Ishikawa (cell line): ENCODE data around the gene LONP2.

Experiments
- CEBPB ChIP-seq: IDR thresholded peaks from 2 replicates; pipeline ENCODE4 v1.6.1; 2012
- CREB1 ChIP-seq: IDR thresholded peaks from 2 replicates; pipeline ENCODE4 v1.6.1; 2012; ENCODE audit warnings: low read depth
- EGR1 ChIP-seq: IDR thresholded peaks from 2 replicates; pipeline ENCODE4 v1.6.1; 2012
- EP300 ChIP-seq: IDR thresholded peaks from 2 replicates; pipeline ENCODE4 v1.6.1; 2012; ENCODE audit warnings: borderline replicate concordance
- FOXM1 ChIP-seq: IDR thresholded peaks from 2 replicates; pipeline ENCODE4 v1.6.1; 2012; ENCODE audit warnings: low read depth, borderline replicate concordance
- NFIC ChIP-seq: IDR thresholded peaks from 2 replicates; pipeline ENCODE4 v1.6.1; 2012
- RAD21 ChIP-seq: IDR thresholded peaks from 2 replicates; pipeline ENCODE4 v1.6.1; 2012; ENCODE audit warnings: low read depth
- TAF1 ChIP-seq: IDR thresholded peaks from 2 replicates; pipeline ENCODE4 v1.6.1; 2012; ENCODE audit warnings: low read depth, mild to moderate bottlenecking
- TCF12 ChIP-seq: IDR thresholded peaks from 2 replicates; pipeline ENCODE4 v1.6.1; 2012; ENCODE audit warnings: low read depth
- TEAD4 ChIP-seq: IDR thresholded peaks from 2 replicates; pipeline ENCODE4 v1.6.1; 2012
- YY1 ChIP-seq: IDR thresholded peaks from 2 replicates; pipeline ENCODE4 v1.6.1; 2012; ENCODE audit warnings: low read depth
- ZBTB7A ChIP-seq: IDR thresholded peaks from 2 replicates; pipeline ENCODE4 v1.6.1; 2012; ENCODE audit warnings: low read depth
- TF ChIP-seq, protein P1 (sequence below): IDR thresholded peaks from 2 replicates; pipeline ENCODE4 v1.6.1; 2012
- TF ChIP-seq, protein P2 (sequence below): IDR thresholded peaks from 2 replicates; pipeline ENCODE4 v1.6.1; 2012; ENCODE audit warnings: low read depth, mild to moderate bottlenecking
- TF ChIP-seq, protein P3 (sequence below): IDR thresholded peaks from 2 replicates; pipeline ENCODE4 v1.6.1; 2012

Gene LONP2

DNA sequence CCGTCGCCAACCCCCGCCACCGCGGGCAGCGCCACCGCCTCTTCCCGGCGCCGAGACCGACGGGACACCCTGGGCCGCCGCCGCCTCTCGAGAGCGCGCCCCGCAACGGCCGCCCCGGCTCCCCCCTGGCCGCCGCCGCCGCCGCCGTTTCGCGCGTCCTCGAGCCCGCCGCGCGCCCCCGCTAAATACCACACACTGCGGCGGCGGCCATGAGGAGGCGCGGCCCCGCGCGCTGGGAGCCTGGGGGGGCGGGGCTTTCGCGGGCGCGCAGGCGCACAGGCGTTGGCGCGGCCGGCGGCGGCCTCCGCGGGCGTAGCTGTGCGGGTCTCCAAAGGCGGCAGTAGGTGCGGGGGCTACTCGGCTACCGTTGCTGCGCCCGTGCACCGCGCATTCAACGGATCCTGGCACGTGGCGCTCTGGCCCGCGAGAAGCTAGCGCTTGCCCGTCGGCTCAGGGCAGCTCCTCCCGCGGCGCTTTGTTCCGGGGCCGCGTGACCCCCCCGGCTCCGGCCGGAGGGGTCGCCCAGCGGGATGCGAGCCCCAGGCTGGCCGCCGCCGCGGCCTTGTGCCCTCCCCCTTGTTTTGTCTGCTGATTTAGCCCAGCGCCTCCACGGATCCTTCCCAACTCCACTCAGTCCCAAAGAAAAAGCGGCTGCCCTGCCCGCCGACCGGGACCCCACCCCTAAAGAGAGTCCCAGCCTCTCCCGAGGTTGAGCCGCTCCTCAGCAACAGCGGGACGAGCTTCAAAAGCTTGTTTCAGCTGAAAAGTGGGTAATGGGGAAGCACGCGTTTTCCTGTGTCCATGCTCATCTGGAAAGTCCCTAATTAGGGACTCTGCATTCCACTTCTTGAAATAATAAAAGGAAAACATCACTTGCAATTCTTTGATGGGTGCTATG is 141.4 kb downstream of the LONP2 start, which contains the start of gene SIAH1:
SIAH1 (minus strand) TSS at position 161 of the 898 bp plus-strand sequence. CDS start 22,985 bp downstream, outside the sequence.
- TF ChIP-seq TAF1 = peak; percentile 66
- TF ChIP-seq, protein P1, sequence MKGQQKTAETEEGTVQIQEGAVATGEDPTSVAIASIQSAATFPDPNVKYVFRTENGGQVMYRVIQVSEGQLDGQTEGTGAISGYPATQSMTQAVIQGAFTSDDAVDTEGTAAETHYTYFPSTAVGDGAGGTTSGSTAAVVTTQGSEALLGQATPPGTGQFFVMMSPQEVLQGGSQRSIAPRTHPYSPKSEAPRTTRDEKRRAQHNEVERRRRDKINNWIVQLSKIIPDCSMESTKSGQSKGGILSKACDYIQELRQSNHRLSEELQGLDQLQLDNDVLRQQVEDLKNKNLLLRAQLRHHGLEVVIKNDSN = no peak
- TF ChIP-seq EP300 = peak; percentile 47; the same call in 1 of the 2 replicates
- TF ChIP-seq, protein P2, sequence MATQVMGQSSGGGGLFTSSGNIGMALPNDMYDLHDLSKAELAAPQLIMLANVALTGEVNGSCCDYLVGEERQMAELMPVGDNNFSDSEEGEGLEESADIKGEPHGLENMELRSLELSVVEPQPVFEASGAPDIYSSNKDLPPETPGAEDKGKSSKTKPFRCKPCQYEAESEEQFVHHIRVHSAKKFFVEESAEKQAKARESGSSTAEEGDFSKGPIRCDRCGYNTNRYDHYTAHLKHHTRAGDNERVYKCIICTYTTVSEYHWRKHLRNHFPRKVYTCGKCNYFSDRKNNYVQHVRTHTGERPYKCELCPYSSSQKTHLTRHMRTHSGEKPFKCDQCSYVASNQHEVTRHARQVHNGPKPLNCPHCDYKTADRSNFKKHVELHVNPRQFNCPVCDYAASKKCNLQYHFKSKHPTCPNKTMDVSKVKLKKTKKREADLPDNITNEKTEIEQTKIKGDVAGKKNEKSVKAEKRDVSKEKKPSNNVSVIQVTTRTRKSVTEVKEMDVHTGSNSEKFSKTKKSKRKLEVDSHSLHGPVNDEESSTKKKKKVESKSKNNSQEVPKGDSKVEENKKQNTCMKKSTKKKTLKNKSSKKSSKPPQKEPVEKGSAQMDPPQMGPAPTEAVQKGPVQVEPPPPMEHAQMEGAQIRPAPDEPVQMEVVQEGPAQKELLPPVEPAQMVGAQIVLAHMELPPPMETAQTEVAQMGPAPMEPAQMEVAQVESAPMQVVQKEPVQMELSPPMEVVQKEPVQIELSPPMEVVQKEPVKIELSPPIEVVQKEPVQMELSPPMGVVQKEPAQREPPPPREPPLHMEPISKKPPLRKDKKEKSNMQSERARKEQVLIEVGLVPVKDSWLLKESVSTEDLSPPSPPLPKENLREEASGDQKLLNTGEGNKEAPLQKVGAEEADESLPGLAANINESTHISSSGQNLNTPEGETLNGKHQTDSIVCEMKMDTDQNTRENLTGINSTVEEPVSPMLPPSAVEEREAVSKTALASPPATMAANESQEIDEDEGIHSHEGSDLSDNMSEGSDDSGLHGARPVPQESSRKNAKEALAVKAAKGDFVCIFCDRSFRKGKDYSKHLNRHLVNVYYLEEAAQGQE = no peak
- TF ChIP-seq RAD21 = no peak
- peak; percentile 37; the same call in 1 of the 2 replicates for TF ChIP-seq TCF12
- TF ChIP-seq YY1 = 0 out of 2 replicates have a peak, but pooled peaks have one; percentile 43
- no peak for TF ChIP-seq TEAD4
- TF ChIP-seq EGR1 = peak; percentile 46; the same call in 1 of the 2 replicates
- TF ChIP-seq ZBTB7A = peak; percentile 96
- no peak for TF ChIP-seq CEBPB
- TF ChIP-seq CREB1 = no peak
- TF ChIP-seq, protein P3, sequence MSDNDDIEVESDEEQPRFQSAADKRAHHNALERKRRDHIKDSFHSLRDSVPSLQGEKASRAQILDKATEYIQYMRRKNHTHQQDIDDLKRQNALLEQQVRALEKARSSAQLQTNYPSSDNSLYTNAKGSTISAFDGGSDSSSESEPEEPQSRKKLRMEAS = peak; percentile 52
- no peak for TF ChIP-seq FOXM1
- no peak; the same call in 1 of the 2 replicates for TF ChIP-seq NFIC

DNA sequence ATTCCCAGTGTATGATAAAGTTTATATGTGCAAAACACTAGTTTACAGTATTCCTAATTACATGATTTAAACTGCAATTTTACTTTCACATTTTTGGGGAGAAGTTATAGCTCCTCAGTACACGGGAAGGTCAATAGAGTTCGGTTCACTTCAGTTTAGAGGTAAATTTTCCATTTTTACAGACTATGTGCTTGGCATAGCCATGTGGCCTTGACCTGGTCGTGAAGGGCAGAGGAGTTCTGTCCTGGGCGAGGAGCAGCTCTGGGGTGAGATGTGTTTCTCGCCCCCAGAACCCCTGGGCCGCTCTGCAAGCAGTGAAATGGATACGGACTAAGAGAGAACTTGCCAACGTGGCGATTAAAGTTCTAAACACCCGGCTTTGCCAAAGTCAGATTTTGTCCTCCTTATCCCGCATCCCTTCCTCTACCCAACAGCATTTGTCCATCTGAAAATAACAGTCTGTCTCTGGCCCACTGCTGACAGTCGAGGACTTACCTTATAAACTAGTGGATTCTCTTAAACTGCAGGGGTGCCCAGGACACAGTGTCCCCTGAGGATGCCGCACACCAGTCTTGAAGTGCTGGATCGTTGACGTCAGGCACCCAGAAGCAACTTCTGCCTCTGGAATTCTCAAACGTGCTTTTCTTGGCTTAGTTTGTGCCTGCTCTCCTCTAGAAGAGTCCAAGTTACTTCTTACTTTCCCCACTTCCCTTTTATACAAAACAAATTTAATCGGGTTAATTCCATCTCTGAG is 142.6 kb downstream of the LONP2 start:
- TF ChIP-seq, protein P2 = no peak
- TF ChIP-seq FOXM1 (no peak), EGR1 (no peak), RAD21 (no peak), YY1 (no peak), TCF12 (no peak), ZBTB7A (no peak), NFIC (no peak), TEAD4 (no peak), CREB1 (no peak), TAF1 (no peak), CEBPB (no peak)
- TF ChIP-seq, protein P1 = no peak
- TF ChIP-seq, protein P3 = no peak

DNA sequence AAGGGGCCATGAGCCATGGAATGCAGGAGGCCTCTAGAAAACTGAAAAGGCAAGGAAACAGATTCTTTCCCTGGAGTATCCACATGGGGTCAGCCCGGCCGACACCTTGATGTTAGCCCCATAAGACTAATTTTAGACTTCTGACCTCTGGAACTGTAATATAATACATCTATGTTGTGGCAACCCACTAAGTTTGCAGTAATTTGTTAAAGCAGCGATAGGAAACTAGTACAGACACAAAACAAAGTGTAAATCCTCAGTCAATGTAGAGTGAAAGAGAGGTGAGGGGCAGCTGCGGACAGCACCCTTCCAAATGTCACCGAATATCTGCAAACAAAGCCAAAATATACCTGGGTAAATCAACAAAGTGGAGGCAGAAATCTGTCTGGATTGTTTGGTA is 148.3 kb downstream of the LONP2 start:
- no peak for TF ChIP-seq TEAD4
- no peak for TF ChIP-seq TAF1
- no peak for TF ChIP-seq TCF12
- TF ChIP-seq, protein P3 = no peak
- no peak for TF ChIP-seq ZBTB7A
- no peak for TF ChIP-seq YY1
- TF ChIP-seq EP300 = no peak
- no peak for TF ChIP-seq CREB1
- no peak for TF ChIP-seq RAD21
- TF ChIP-seq FOXM1 = no peak
- no peak for TF ChIP-seq CEBPB
- TF ChIP-seq, protein P2 = no peak
- no peak for TF ChIP-seq EGR1
- no peak for TF ChIP-seq NFIC
- TF ChIP-seq, protein P1 = no peak
